Upper lobe of left lung (tissue), 6 donors: Measurements from ENCODE around the gene DOLPP1. TPM values are rescaled to one million over a fixed set of nuclear protein-coding genes. Genes with fewer than 3 reads are reported as not detected.

Source experiments
- ATAC-seq, 2 donors: fragments of 200-7000 bp; cut with Tn5 transposase; one replicate each; pipeline ENCODE4 v1.9.1; 2022; ENCODE audit warnings: mild to moderate bottlenecking in 2 of 2, moderate library complexity in 2 of 2; ENCODE audit not compliant: low FRiP score in 2 of 2
- DNase-seq, 2 donors: peaks; one replicate each; pipeline ENCODE4 v3.0.0-alpha.2; 2019 to 2020
- H3K27ac ChIP-seq, 4 donors: fragments of 200-600 bp; sonication (generic); one replicate each; pipeline ENCODE4 v1.5.1; 2016 to 2019
- H3K27me3 ChIP-seq, 4 donors: fragments of 200-600 bp; sonication (generic); one replicate each; pipeline ENCODE4 v1.5.1; 2017 to 2019
- H3K36me3 ChIP-seq, 4 donors: fragments of 200-600 bp; sonication (generic); one replicate each; pipeline ENCODE4 v1.5.1; 2016 to 2019
- H3K4me1 ChIP-seq, 4 donors: fragments of 200-600 bp; sonication (generic); one replicate each; pipeline ENCODE4 v1.5.1; 2018 to 2019
- H3K4me3 ChIP-seq, 4 donors: fragments of 200-600 bp; sonication (generic); one replicate each; pipeline ENCODE4 v1.5.1; 2017 to 2019; ENCODE audit warnings: mild to moderate bottlenecking in 2 of 4, moderate library complexity in 1 of 4
- H3K9me3 ChIP-seq, 4 donors: fragments of 200-600 bp; sonication (generic); one replicate each; pipeline ENCODE4 v1.5.1; 2018 to 2019
- EP300 ChIP-seq, 4 donors: sonication (generic); formaldehyde crosslinking; IDR thresholded peaks; one replicate each; pipeline ENCODE4 v1.5.1; 2017; ENCODE audit warnings: antibody characterized with exemption in 4 of 4, control low read depth in 2 of 4
- POLR2A ChIP-seq, 4 donors: fragments of 450-650 bp; IDR thresholded peaks; one replicate each; pipeline ENCODE4 v1.5.1; 2016 to 2017; ENCODE audit warnings: antibody characterized with exemption in 4 of 4, mild to moderate bottlenecking in 2 of 4
- POLR2AphosphoS5 ChIP-seq, 2 donors: sonication (generic); formaldehyde crosslinking; IDR thresholded peaks; one replicate each; pipeline ENCODE4 v1.5.1; 2017; ENCODE audit warnings: antibody characterized with exemption in 2 of 2
- WGBS, 2 donors: methylation state at CpG; one replicate each; pipeline ENCODE4 v1.1.5; 2017 to 2018; 5-methylcytosine and 5-hydroxymethylcytosine counted together
- total RNA-seq, 6 donors: library from RNA; depleted of rRNA in 4 of 6; stranded (reverse); fragments of >200 nt in 4 of 6; gene quantifications; one replicate each; pipeline versions ENCODE4 v1.1.0 to v1.2.1, GENCODE V29; 2016 to 2021
- TF ChIP-seq, protein P1 (sequence below), 6 experiments: fragments of 450-650 bp in 4 of 6; fragments of 200-600 bp in 2 of 6; sonication (generic) in 2 of 6; IDR thresholded peaks; one replicate each; pipeline ENCODE4 v1.5.1; 2016 to 2019; ENCODE audit warnings: antibody characterized with exemption in 6 of 6
- donor health status: DM: no; HTN: no; CAD: no; lungs with moderate emphysema.
- donor health status: DM: no; HTN: yes; CAD: no; lungs with severe emphysema.

DOLPP1 gene
- total RNA-seq, 6 donors from 2014 or later, result 3.9 to 14.8 (median 8.2) TPM

DNA sequence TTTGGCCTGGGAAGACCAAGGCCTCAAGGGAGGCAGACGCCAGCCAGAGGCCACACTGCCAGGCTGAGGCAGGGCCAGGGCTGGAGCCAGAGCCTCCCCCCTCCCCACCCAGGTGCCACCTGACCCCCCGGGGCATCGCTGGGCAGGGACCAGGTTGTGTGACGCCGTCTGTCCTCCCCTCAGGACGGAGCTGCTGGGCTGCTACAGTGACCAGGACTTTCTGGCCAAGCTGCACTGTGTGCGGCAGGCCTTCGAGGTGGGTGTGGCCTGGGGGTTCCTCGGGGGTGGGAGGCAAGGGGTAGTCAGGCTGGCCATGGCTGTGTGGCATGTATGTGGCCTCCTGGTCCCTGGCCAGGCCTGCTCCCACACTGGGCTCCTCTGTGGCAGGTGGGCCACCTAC is 17.9 kb upstream of the DOLPP1 start:
- Histone ChIP-seq H3K27me3 (no peaks in the 10 kb centered on the region), H3K4me3 (no peak overlapping the region), H3K36me3 (peaks cover 6 to 83% (median 64%) of the 10 kb centered on the region in 4 donors), H3K9me3 (no peaks in the 10 kb centered on the region), H3K27ac (no peak overlapping the region), H3K4me1 (no peaks in the 10 kb centered on the region)
- no peak for ATAC-seq
- TF ChIP-seq POLR2AphosphoS5 (IDR thresholded peaks at IDR 0.05), result no peak
- TF ChIP-seq, protein P1, sequence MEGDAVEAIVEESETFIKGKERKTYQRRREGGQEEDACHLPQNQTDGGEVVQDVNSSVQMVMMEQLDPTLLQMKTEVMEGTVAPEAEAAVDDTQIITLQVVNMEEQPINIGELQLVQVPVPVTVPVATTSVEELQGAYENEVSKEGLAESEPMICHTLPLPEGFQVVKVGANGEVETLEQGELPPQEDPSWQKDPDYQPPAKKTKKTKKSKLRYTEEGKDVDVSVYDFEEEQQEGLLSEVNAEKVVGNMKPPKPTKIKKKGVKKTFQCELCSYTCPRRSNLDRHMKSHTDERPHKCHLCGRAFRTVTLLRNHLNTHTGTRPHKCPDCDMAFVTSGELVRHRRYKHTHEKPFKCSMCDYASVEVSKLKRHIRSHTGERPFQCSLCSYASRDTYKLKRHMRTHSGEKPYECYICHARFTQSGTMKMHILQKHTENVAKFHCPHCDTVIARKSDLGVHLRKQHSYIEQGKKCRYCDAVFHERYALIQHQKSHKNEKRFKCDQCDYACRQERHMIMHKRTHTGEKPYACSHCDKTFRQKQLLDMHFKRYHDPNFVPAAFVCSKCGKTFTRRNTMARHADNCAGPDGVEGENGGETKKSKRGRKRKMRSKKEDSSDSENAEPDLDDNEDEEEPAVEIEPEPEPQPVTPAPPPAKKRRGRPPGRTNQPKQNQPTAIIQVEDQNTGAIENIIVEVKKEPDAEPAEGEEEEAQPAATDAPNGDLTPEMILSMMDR (IDR thresholded peaks at IDR 0.05), result no peak
- TF ChIP-seq EP300 (IDR thresholded peaks at IDR 0.05), result no peak
- TF ChIP-seq POLR2A (IDR thresholded peaks at IDR 0.05), result no peak
- no peak for DNase-seq
- 85% methylated on average over 7 of the region's 9 CpGs; no CpG with 5 or more reads in 1 of the 2 donors for WGBS, 2 donors

- H3K4me1 ChIP-seq, result peaks cover 0 to 6% (median 2%) of the 10 kb centered on the region in 4 donors
- no peak overlapping the region for H3K4me3 ChIP-seq
- 87 to 93% methylated on average over 8 of the region's 8 CpGs for WGBS, 2 donors
- ATAC-seq, result no peak
- TF ChIP-seq EP300 (IDR thresholded peaks at IDR 0.05) (no peak), POLR2A (IDR thresholded peaks at IDR 0.05) (no peak), POLR2AphosphoS5 (IDR thresholded peaks at IDR 0.05) (no peak)
- TF ChIP-seq, protein P1 (IDR thresholded peaks at IDR 0.05), result no peak
- no peak for DNase-seq
- H3K27ac ChIP-seq, result no peak overlapping the region
- peaks cover 6 to 87% (median 70%) of the 10 kb centered on the region in 4 donors for H3K36me3 ChIP-seq
- no peaks in the 10 kb centered on the region for H3K9me3 ChIP-seq
- H3K27me3 ChIP-seq, result no peaks in the 10 kb centered on the region
Observed at GRCh38 chr9:129064499-129064908, 16.4 kb upstream of the DOLPP1 start.

DNA sequence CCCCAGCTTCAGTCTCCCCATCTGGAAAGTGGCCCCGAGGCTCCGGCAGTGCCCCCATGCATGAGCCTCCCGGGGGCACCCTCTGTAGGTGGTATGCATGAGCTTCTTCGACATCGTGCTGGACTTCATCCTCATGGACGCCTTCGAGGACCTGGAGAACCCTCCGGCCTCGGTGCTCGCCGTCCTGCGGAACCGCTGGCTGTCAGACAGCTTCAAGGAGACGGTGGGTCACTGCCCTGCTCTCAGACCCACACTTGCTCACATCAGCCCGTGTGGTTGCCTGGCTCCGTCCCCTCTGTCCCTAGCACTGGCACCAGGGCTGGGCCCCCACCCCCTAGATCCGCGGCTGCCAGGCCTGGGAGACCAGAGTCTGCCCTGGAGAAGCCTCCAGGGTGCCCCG is 12.8 kb upstream of the DOLPP1 start:
- Histone ChIP-seq H3K4me1 (peaks cover 0 to 6% (median 2%) of the 10 kb centered on the region in 4 donors), H3K9me3 (no peaks in the 10 kb centered on the region), H3K36me3 (peaks cover 0 to 61% (median 48%) of the 10 kb centered on the region in 4 donors), H3K4me3 (no peak overlapping the region), H3K27me3 (no peaks in the 10 kb centered on the region), H3K27ac (no peak overlapping the region)
- TF ChIP-seq EP300 (IDR thresholded peaks at IDR 0.05), result no peak
- TF ChIP-seq, protein P1 (IDR thresholded peaks at IDR 0.05), result no peak
- TF ChIP-seq POLR2A (IDR thresholded peaks at IDR 0.05), result no peak
- no peak for TF ChIP-seq POLR2AphosphoS5 (IDR thresholded peaks at IDR 0.05)
- DNase-seq, result no peak
- WGBS, 2 donors, result 90 to 92% methylated on average over 4 to 17 of the region's 19 CpGs
- no peak for ATAC-seq

GRCh38 chr9:129068990-129069861 is 11.7 kb upstream of the DOLPP1 start:
- H3K27me3 ChIP-seq, result no peaks in the 10 kb centered on the region
- peak; percentile 78 to 85 for ATAC-seq
- TF ChIP-seq, protein P1 (IDR thresholded peaks at IDR 0.05), result no peak
- no peak for TF ChIP-seq EP300 (IDR thresholded peaks at IDR 0.05)
- no peak for TF ChIP-seq POLR2AphosphoS5 (IDR thresholded peaks at IDR 0.05)
- no peak for TF ChIP-seq POLR2A (IDR thresholded peaks at IDR 0.05)
- 77 to 85% methylated on average over 22 to 30 of the region's 31 CpGs for WGBS, 2 donors
- peak overlapping the region in 3 of 4 donors; percentile 9 to 39 (median 12) for H3K27ac ChIP-seq
- peak in 1 of 2 donors; percentile 71 for DNase-seq
- H3K4me3 ChIP-seq, result no peak overlapping the region
- no peaks in the 10 kb centered on the region for H3K9me3 ChIP-seq
- H3K4me1 ChIP-seq, result peaks cover 0 to 6% (median 2%) of the 10 kb centered on the region in 4 donors
- peaks cover 0 to 52% (median 39%) of the 10 kb centered on the region in 4 donors for H3K36me3 ChIP-seq
